HEK293T (cell line): Measurements from ENCODE around the gene KRTAP10-8.

Source experiments
- ARNT ChIP-seq: fragments of 450-650 bp; IDR thresholded peaks from 2 replicates; pipeline ENCODE4 v1.6.1; 2017; ENCODE audit warnings: mild to moderate bottlenecking
- BHLHE40 ChIP-seq: fragments of 450-650 bp; IDR thresholded peaks from 2 replicates; pipeline ENCODE4 v1.6.1; 2016; ENCODE audit warnings: mild to moderate bottlenecking, moderate library complexity, borderline replicate concordance
- CTBP1 ChIP-seq: fragments of 450-650 bp; IDR thresholded peaks from 2 replicates; pipeline ENCODE4 v1.6.1; 2016; ENCODE audit warnings: borderline replicate concordance
- ELF4 ChIP-seq: fragments of 450-650 bp; IDR thresholded peaks from 2 replicates; pipeline ENCODE4 v1.6.1; 2017; ENCODE audit warnings: antibody characterized with exemption
- FOXA1 ChIP-seq: fragments of 450-650 bp; IDR thresholded peaks from 2 replicates; pipeline ENCODE4 v1.6.1; 2016; ENCODE audit warnings: mild to moderate bottlenecking
- FOXK2 ChIP-seq: fragments of 450-650 bp; IDR thresholded peaks from 2 replicates; pipeline ENCODE4 v1.6.1; 2016; ENCODE audit warnings: mild to moderate bottlenecking
- FOXM1 ChIP-seq: fragments of 450-650 bp; IDR thresholded peaks from 2 replicates; pipeline ENCODE4 v1.6.1; 2017; ENCODE audit warnings: mild to moderate bottlenecking, borderline replicate concordance
- HDGF ChIP-seq: fragments of 450-650 bp; IDR thresholded peaks from 2 replicates; pipeline ENCODE4 v1.6.1; 2017; ENCODE audit warnings: antibody characterized with exemption, borderline replicate concordance
- NFRKB ChIP-seq: fragments of 450-650 bp; IDR thresholded peaks from 2 replicates; pipeline ENCODE4 v1.6.1; 2016; ENCODE audit warnings: mild to moderate bottlenecking, moderate library complexity
- PKNOX1 ChIP-seq: fragments of 450-650 bp; IDR thresholded peaks from 2 replicates; pipeline ENCODE4 v1.6.1; 2016
- SP1 ChIP-seq: fragments of 450-650 bp; IDR thresholded peaks from 2 replicates; pipeline ENCODE4 v1.6.1; 2017
- SUZ12 ChIP-seq: fragments of 450-650 bp; IDR thresholded peaks from 2 replicates; pipeline ENCODE4 v1.6.1; 2016; ENCODE audit warnings: mild to moderate bottlenecking
- TARDBP ChIP-seq: fragments of 450-650 bp; IDR thresholded peaks from 2 replicates; pipeline ENCODE4 v1.6.1; 2016
- ZNF384 ChIP-seq: fragments of 450-650 bp; IDR thresholded peaks from 2 replicates; pipeline ENCODE4 v1.6.1; 2016

- TF ChIP-seq PKNOX1 (no peak), SP1 (no peak), FOXM1 (no peak), FOXA1 (no peak), SUZ12 (no peak), TARDBP (no peak), BHLHE40 (no peak), FOXK2 (no peak), ELF4 (no peak), CTBP1 (no peak), HDGF (no peak), ARNT (no peak), ZNF384 (no peak), NFRKB (no peak)
Observed at GRCh38 chr21:44564886-44565598, 46.8 kb upstream of the KRTAP10-8 start.
